Endothelial cell of umbilical vein (primary cell): ENCODE data around the gene EXD2. TPM values are rescaled to one million over a fixed set of nuclear protein-coding genes. Genes with fewer than 3 reads are reported as not detected.

Experiments
- BruUV-seq: library from RNA; stranded (reverse); fragments of 400-500 nt; replicated peaks from 2 replicates; lab custom pipeline; 2021; lab: Mats Ljungman, UMichigan
- CTCF ChIA-PET: fragments of 300-600, 350-600 bp; sonication (Branson Sonifier 250); formaldehyde crosslinking; loops from one replicate; lab custom pipeline; 2021; ENCODE audit warnings: antibody characterized with exemption, inconsistent platforms; lab: Charles Lee
- POLR2A ChIA-PET: fragments of 300-600, 350-600 bp; sonication (Branson Sonifier 250); formaldehyde crosslinking; loops from one replicate; lab custom pipeline; 2021; ENCODE audit warnings: antibody characterized with exemption, inconsistent platforms; lab: Charles Lee
- DNase-seq: peaks from one replicate; pipeline ENCODE4 v3.0.0-alpha.2; 2011; ENCODE audit warnings: low read depth, low spot score
- FAIRE-seq: peaks from 2 replicates; lab custom pipeline; 2011; peaks lifted over from hg19 to GRCh38; lab: Jason Lieb, UNC
- H2AFZ ChIP-seq: 2 replicates; pipeline ENCODE4 v1.6.0; 2012; ENCODE audit warnings: low read depth, low read length, control low read depth, inconsistent platforms
- H3K27ac ChIP-seq: 2 replicates; pipeline ENCODE4 v1.5.1; 2011; ENCODE audit warnings: low read depth, mild to moderate bottlenecking, control low read depth, low read length, moderate library complexity; ENCODE audit not compliant: insufficient read depth
- H3K27me3 ChIP-seq, 2 experiments: 2 replicates each; pipeline versions ENCODE4 v1.6.0 to v1.6.1; 2011; ENCODE audit warnings: low read length in 2 of 2, mixed read lengths in 1 of 2; ENCODE audit not compliant: control insufficient read depth in 2 of 2, insufficient read depth in 2 of 2
- H3K36me3 ChIP-seq, 2 experiments: 2 replicates in 1 of 2; 3 replicates in 1 of 2; pipeline ENCODE4 v1.5.1; 2011; ENCODE audit warnings: low read length in 2 of 2, mild to moderate bottlenecking in 1 of 2, moderate library complexity in 1 of 2; ENCODE audit not compliant: control insufficient read depth in 2 of 2, insufficient read depth in 2 of 2; ENCODE audit errors: extremely low read depth in 1 of 2
- H3K4me1 ChIP-seq: 3 replicates; pipeline ENCODE4 v1.5.1; 2011; ENCODE audit warnings: mild to moderate bottlenecking, low read length; ENCODE audit not compliant: control insufficient read depth, insufficient read depth; ENCODE audit errors: extremely low read depth
- H3K4me2 ChIP-seq: 2 replicates; pipeline ENCODE4 v1.6.1; 2011; ENCODE audit warnings: low read length, control low read depth, mixed read lengths; ENCODE audit not compliant: insufficient read depth
- H3K4me3 ChIP-seq, 3 experiments: fragments of 200-600 bp in 1 of 3; sonication (generic), shearing (Covaris generic) in 1 of 3; replicated peaks in 1 of 3; 2 replicates each; pipeline ENCODE4 v1.5.1; 2011 to 2016; ENCODE audit warnings: control low read depth in 3 of 3, low read length in 3 of 3, mild to moderate bottlenecking in 2 of 3, inconsistent platforms in 1 of 3, low read depth in 1 of 3, moderate library complexity in 1 of 3; ENCODE audit not compliant: insufficient read depth in 1 of 3
- H3K79me2 ChIP-seq: 2 replicates; pipeline ENCODE4 v1.6.0; 2012; ENCODE audit warnings: low read length, inconsistent platforms; ENCODE audit not compliant: control insufficient read depth, insufficient read depth
- H3K9ac ChIP-seq: replicated peaks from 2 replicates; pipeline ENCODE3; 2011; ENCODE audit warnings: low read length, control low read depth; ENCODE audit not compliant: insufficient read depth; ENCODE audit errors: extremely low read depth
- H3K9me1 ChIP-seq: replicated peaks from 3 replicates; pipeline ENCODE4 v1.6.0; 2011; ENCODE audit warnings: mild to moderate bottlenecking, low read length; ENCODE audit not compliant: control insufficient read depth, insufficient read depth; ENCODE audit errors: extremely low read depth
- H3K9me3 ChIP-seq: replicated peaks from 2 replicates; pipeline ENCODE4 v1.5.1; 2012; ENCODE audit warnings: low read length, inconsistent platforms; ENCODE audit not compliant: control insufficient read depth, insufficient read depth
- H4K20me1 ChIP-seq: replicated peaks from 2 replicates; pipeline ENCODE3; 2011; ENCODE audit warnings: mild to moderate bottlenecking, low read length; ENCODE audit not compliant: control insufficient read depth, insufficient read depth; ENCODE audit errors: extremely low read depth
- CTCF ChIP-seq, 2 donors: IDR thresholded peaks; 1 replicate in 1 of 2; 2 replicates in 1 of 2; pipeline ENCODE4 v1.5.1; 2011; ENCODE audit warnings: low read length in 2 of 2, mild to moderate bottlenecking in 2 of 2, moderate library complexity in 2 of 2, control low read depth in 1 of 2, inconsistent platforms in 1 of 2, low read depth in 1 of 2; ENCODE audit not compliant: insufficient read depth in 1 of 2; ENCODE audit errors: extremely low read depth in 1 of 2
- EZH2 ChIP-seq: IDR thresholded peaks from 2 replicates; pipeline ENCODE4 v1.6.1; 2012; ENCODE audit warnings: borderline replicate concordance, low read depth, mild to moderate bottlenecking, moderate library complexity, low read length, inconsistent platforms; ENCODE audit not compliant: severe bottlenecking
- FOS ChIP-seq: IDR thresholded peaks from 2 replicates; pipeline ENCODE4 v1.6.1; 2011; ENCODE audit warnings: mild to moderate bottlenecking, low read length, moderate library complexity, borderline replicate concordance; ENCODE audit not compliant: insufficient read depth
- GATA2 ChIP-seq: IDR thresholded peaks from 2 replicates; pipeline ENCODE4 v1.7.0; 2011; ENCODE audit warnings: low read depth, mild to moderate bottlenecking, moderate library complexity, mixed read lengths, low read length; ENCODE audit not compliant: insufficient read length, insufficient read depth
- JUN ChIP-seq: IDR thresholded peaks from 2 replicates; pipeline ENCODE4 v1.6.1; 2011; ENCODE audit warnings: borderline replicate concordance, low read depth; ENCODE audit not compliant: insufficient read length, insufficient read depth
- MAX ChIP-seq: IDR thresholded peaks from 2 replicates; pipeline ENCODE4 v1.6.1; 2011; ENCODE audit not compliant: insufficient read depth, insufficient read length
- MYC ChIP-seq: IDR thresholded peaks from one replicate; pipeline ENCODE4 v1.6.1; 2011; ENCODE audit warnings: mild to moderate bottlenecking, low read depth, low read length
- POLR2A ChIP-seq: IDR thresholded peaks from 2 replicates; pipeline ENCODE4 v1.6.1; 2012; ENCODE audit warnings: low read depth, mild to moderate bottlenecking, control low read depth, low read length
- POLR2AphosphoS5 ChIP-seq: IDR thresholded peaks from 2 replicates; pipeline ENCODE4 v1.6.1; 2012; ENCODE audit warnings: low read depth, mild to moderate bottlenecking, control low read depth, low read length, moderate library complexity; ENCODE audit not compliant: insufficient read depth
- dilution Hi-C: fragments of 300-500 bp; cut with MboI; formaldehyde crosslinking; loops from one replicate; pipeline ENCODE4 v1.15.0; 2019; ENCODE audit warnings: low sequenced_read_pairs; ENCODE audit not compliant: extremely low pct_ligation_motif_present
- intact Hi-C: fragments of 100-400 bp; cut with micrococcal nuclease; formaldehyde crosslinking; loops from one replicate; pipeline ENCODE4 v1.10.0; 2022
- polyA plus RNA-seq, 4 experiments: library from polyadenylated mRNA; depleted of rRNA in 3 of 4; stranded (reverse) in 3 of 4; unstranded in 1 of 4; fragments of >200 nt; gene quantifications; 2 replicates each; pipeline versions ENCODE4 v1.2.1 to v1.2.3, GENCODE V29; 2011 to 2012; ENCODE audit warnings: missing spikeins in 1 of 4
- total RNA-seq: library from RNA; stranded (reverse); gene quantifications from 2 replicates; pipeline ENCODE4 v1.2.3, GENCODE V29; 2021

EXD2 gene
- total and polyA plus RNA-seq, 2 donors (not counting 3 experiments of a cell fraction or from before 2014, with no cell fraction given) = 11.6 to 22.6 TPM

GRCh38 chr14:69193721-69194120 lies 2.4 kb downstream of the EXD2 start:
- H3K4me2 ChIP-seq = no peak overlapping the region
- intact Hi-C loops (no loop called here), dilution Hi-C loops (no loop called here)
- H3K9me1 ChIP-seq = no peaks in the 10 kb centered on the region
- H4K20me1 ChIP-seq = no peaks in the 10 kb centered on the region
- no peak overlapping the region for H3K27ac ChIP-seq
- CTCF ChIA-PET = no interaction called here
- POLR2A ChIA-PET = no interaction called here
- H3K79me2 ChIP-seq = peaks cover 2% of the 10 kb centered on the region
- TF ChIP-seq POLR2A (no peak), JUN (no peak), CTCF (IDR thresholded peaks at IDR 0.05; ENCODE audit: extremely low read depth in 1 of 2, insufficient read depth in 1 of 2, low read depth in 1 of 2, low read length in 2 of 2) (no peak), MYC (no peak), MAX (no peak), GATA2 (no peak), EZH2 (no peak), POLR2AphosphoS5 (no peak), FOS (no peak)
- no peaks in the 10 kb centered on the region for H3K36me3 ChIP-seq
- no peak for FAIRE-seq
- DNase-seq = no peak
- no peak overlapping the region for H3K4me3 ChIP-seq
- BruUV-seq = no TSS peak
- H2AFZ ChIP-seq = no peak overlapping the region
- H3K4me1 ChIP-seq = peaks cover 7% of the 10 kb centered on the region
- H3K9me3 ChIP-seq = no peaks in the 10 kb centered on the region
- no peak overlapping the region for H3K9ac ChIP-seq
- H3K27me3 ChIP-seq = no peaks in the 10 kb centered on the region
